Glutamatergic neuron (in vitro differentiated cells): Measurements from ENCODE around the gene ACKR4. TPM values are rescaled to one million over a fixed set of nuclear protein-coding genes. Genes with fewer than 3 reads are reported as not detected.

Experiments
- DNase-seq: peaks from one replicate; pipeline ENCODE4 v3.0.0; 2022
- H3K27ac Mint-ChIP-seq: one replicate; pipeline ENCODE4 v1.8.0; 2020; ENCODE audit warnings: mild to moderate bottlenecking, mixed read lengths, inconsistent platforms; ENCODE audit not compliant: unreplicated experiment
- H3K27me3 Mint-ChIP-seq: one replicate; pipeline ENCODE4 v1.8.0; 2020; ENCODE audit warnings: mild to moderate bottlenecking, moderate library complexity, mixed read lengths, inconsistent platforms; ENCODE audit not compliant: unreplicated experiment
- H3K36me3 Mint-ChIP-seq: one replicate; pipeline ENCODE4 v1.8.0; 2020; ENCODE audit warnings: mild to moderate bottlenecking, mixed read lengths, inconsistent platforms; ENCODE audit not compliant: unreplicated experiment
- H3K4me1 Mint-ChIP-seq: one replicate; pipeline ENCODE4 v1.8.0; 2020; ENCODE audit warnings: mild to moderate bottlenecking, low read depth, mixed read lengths, inconsistent platforms; ENCODE audit not compliant: unreplicated experiment
- H3K4me3 Mint-ChIP-seq: one replicate; pipeline ENCODE4 v1.8.0; 2020; ENCODE audit warnings: mild to moderate bottlenecking, mixed read lengths, inconsistent platforms; ENCODE audit not compliant: unreplicated experiment
- H3K9me3 Mint-ChIP-seq: one replicate; pipeline ENCODE4 v1.8.0; 2020; ENCODE audit warnings: mild to moderate bottlenecking, moderate library complexity, mixed read lengths, inconsistent platforms; ENCODE audit not compliant: unreplicated experiment
- total RNA-seq: library from RNA; stranded (reverse); fragmentation: NEBNext Ultra II Directional; extraction: Animal tissue kit (Norgen Biotek cat#: 25700); gene quantifications from one replicate; pipeline ENCODE4 v1.2.1, GENCODE V29; 2021; ENCODE audit not compliant: unreplicated experiment
- TF ChIP-seq, protein P1 (sequence below): fragments of 200-600 bp; sonication (generic); IDR thresholded peaks from one replicate; pipeline ENCODE4 v1.5.0; 2021; ENCODE audit not compliant: partially characterized antibody, unreplicated experiment

The ACKR4 gene
- total RNA-seq, 1 donor from 2014 or later: 0.22 TPM

DNA sequence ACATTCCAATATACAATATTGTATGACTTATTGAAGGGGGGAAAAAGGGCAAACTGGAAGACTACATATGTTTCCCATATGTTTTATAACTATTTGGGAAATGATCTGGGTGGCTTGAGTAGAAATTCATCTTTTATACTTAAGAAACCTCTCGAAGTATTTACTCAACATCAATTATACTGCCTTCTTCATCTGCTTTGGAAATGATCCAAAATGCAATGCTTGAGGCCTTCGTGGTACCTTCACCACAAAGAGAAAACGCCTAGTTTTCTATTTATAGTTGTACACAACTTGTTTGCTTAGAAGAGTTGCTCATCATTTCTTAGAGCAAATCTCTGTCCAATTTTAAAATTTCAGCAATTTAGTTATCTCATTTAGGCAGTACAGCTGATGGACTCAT is 18.8 kb downstream of the ACKR4 start:
- H3K27me3 Mint-ChIP-seq: no peaks in the 10 kb centered on the region
- TF ChIP-seq, protein P1, sequence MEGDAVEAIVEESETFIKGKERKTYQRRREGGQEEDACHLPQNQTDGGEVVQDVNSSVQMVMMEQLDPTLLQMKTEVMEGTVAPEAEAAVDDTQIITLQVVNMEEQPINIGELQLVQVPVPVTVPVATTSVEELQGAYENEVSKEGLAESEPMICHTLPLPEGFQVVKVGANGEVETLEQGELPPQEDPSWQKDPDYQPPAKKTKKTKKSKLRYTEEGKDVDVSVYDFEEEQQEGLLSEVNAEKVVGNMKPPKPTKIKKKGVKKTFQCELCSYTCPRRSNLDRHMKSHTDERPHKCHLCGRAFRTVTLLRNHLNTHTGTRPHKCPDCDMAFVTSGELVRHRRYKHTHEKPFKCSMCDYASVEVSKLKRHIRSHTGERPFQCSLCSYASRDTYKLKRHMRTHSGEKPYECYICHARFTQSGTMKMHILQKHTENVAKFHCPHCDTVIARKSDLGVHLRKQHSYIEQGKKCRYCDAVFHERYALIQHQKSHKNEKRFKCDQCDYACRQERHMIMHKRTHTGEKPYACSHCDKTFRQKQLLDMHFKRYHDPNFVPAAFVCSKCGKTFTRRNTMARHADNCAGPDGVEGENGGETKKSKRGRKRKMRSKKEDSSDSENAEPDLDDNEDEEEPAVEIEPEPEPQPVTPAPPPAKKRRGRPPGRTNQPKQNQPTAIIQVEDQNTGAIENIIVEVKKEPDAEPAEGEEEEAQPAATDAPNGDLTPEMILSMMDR: no peak
- no peak for DNase-seq
- peaks cover 3% of the 10 kb centered on the region for H3K9me3 Mint-ChIP-seq
- H3K36me3 Mint-ChIP-seq: peaks cover 10% of the 10 kb centered on the region
- no peaks in the 10 kb centered on the region for H3K4me1 Mint-ChIP-seq
- H3K27ac Mint-ChIP-seq: no peak overlapping the region
- H3K4me3 Mint-ChIP-seq: no peak overlapping the region

DNA sequence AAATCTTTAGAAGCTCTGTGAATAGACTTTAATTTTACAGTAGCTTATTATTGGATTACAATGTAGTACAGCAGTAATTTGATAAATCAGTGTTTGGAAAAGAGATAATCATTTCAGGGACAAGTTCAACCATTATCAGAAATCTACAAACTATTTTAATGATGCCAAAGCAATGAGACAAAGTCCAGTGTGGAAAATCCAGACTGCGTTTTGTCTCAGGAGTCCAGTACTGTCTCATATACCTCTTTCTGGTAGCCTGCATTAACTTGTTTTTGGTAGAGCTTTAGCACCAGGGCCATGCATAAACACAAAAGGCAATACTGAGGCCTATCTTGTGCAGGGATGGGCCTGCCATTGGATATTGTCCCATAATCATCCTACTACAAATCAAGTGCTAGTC is 19.7 kb downstream of the ACKR4 start:
- Mint-ChIP-seq H3K27me3 (no peaks in the 10 kb centered on the region), H3K36me3 (peaks cover 10% of the 10 kb centered on the region), H3K4me1 (no peaks in the 10 kb centered on the region), H3K27ac (no peak overlapping the region), H3K9me3 (peaks cover 3% of the 10 kb centered on the region), H3K4me3 (no peak overlapping the region)
- TF ChIP-seq, protein P1: no peak
- no peak for DNase-seq

DNA sequence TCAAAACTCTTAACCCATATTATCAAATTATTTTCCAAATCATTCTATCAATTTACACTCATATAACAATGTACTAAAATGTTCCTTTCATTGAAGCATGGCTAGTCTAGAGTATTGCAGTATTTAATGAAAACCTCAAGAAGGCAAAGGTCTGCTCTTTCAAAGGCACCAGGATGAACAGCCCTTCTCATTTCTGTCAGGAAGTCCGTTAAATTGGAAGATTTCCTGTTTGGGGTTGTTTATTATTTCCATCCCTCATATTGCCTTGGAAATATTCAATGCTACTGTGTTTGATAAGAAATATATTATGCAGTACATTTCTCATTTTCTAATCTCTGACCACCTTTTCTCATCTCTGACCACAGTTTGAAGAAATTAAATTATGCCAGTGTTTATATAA is 25.1 kb downstream of the ACKR4 start:
- H3K4me3 Mint-ChIP-seq: no peak overlapping the region
- TF ChIP-seq, protein P1: no peak
- peaks cover 3% of the 10 kb centered on the region for H3K9me3 Mint-ChIP-seq
- no peak for DNase-seq
- no peaks in the 10 kb centered on the region for H3K27me3 Mint-ChIP-seq
- no peak overlapping the region for H3K27ac Mint-ChIP-seq
- no peaks in the 10 kb centered on the region for H3K4me1 Mint-ChIP-seq
- peaks cover 5% of the 10 kb centered on the region for H3K36me3 Mint-ChIP-seq

DNA sequence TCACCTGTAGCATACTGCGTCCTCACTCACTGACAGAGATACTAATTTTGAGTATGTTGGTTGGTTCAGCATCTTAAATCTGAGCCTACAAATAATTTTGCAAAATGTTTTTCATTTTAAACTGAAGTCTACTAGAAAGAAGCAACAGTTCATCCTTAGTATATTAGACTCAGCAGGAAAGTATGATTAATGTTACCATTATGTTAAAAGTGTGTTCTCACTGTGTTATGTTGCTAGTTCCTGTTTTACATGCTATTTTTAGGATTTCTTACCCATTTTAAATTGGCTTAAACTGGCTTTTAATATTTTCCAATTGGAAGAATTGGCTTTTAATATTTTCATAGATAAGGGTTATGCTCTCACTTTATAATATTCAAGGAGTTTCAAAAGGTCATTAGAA is 25.7 kb downstream of the ACKR4 start:
- no peak for DNase-seq
- Mint-ChIP-seq H3K36me3 (peaks cover under 1% of the 10 kb centered on the region), H3K4me3 (no peak overlapping the region), H3K27me3 (no peaks in the 10 kb centered on the region), H3K27ac (no peak overlapping the region), H3K4me1 (no peaks in the 10 kb centered on the region), H3K9me3 (peaks cover 1% of the 10 kb centered on the region)
- TF ChIP-seq, protein P1: no peak

DNA sequence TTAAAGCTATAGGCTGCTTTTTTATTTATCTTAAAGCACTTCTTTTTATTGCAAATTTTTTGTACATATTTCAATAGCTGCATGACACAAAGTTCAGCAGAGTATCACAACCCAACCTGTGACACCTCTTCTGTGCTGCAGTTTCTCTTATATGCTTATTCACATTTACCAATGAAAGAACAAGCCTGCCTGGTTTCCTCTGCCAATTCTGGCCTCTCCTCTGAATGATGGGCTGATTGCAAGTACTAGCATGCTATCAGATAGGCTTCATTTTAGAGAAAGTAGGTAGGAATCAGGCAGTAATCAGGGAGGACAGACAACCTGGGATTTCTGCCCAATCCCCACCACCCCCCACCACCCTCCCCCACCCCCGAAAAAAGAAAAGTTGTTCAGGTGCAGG is 26.6 kb downstream of the ACKR4 start:
- Mint-ChIP-seq H3K36me3 (no peaks in the 10 kb centered on the region), H3K27ac (no peak overlapping the region)

More for the DNA sequence above, 26.6 kb downstream of the ACKR4 start:
- DNase-seq: no peak
- TF ChIP-seq, protein P1: no peak
- peaks cover 1% of the 10 kb centered on the region for H3K9me3 Mint-ChIP-seq
- H3K27me3 Mint-ChIP-seq: no peaks in the 10 kb centered on the region
- H3K4me3 Mint-ChIP-seq: no peak overlapping the region
- H3K4me1 Mint-ChIP-seq: no peaks in the 10 kb centered on the region
